Suprapubic skin (tissue), 4 donors: ENCODE results near the gene CEP41. TPM values are rescaled to one million over a fixed set of nuclear protein-coding genes. Genes with fewer than 3 reads are reported as not detected.

Experiments
- DNase-seq, 2 donors: peaks; one replicate each; pipeline ENCODE4 v3.0.0-alpha.2; 2019; ENCODE audit warnings: low spot score in 2 of 2
- H3K27ac ChIP-seq: fragments of 200-600 bp; sonication (generic); one replicate; pipeline ENCODE4 v1.5.1; 2019
- H3K27me3 ChIP-seq: fragments of 200-600 bp; sonication (generic); one replicate; pipeline ENCODE4 v1.5.1; 2019
- H3K36me3 ChIP-seq: fragments of 200-600 bp; sonication (generic); one replicate; pipeline ENCODE4 v1.5.1; 2019
- H3K4me1 ChIP-seq: fragments of 200-600 bp; sonication (generic); one replicate; pipeline ENCODE4 v1.5.1; 2019
- H3K4me3 ChIP-seq: fragments of 200-600 bp; sonication (generic); one replicate; pipeline ENCODE4 v1.5.1; 2019; ENCODE audit warnings: mild to moderate bottlenecking
- H3K9me3 ChIP-seq: fragments of 200-600 bp; sonication (generic); one replicate; pipeline ENCODE4 v1.5.1; 2019
- EP300 ChIP-seq: sonication (generic); formaldehyde crosslinking; IDR thresholded peaks from one replicate; pipeline ENCODE4 v1.6.1; 2017; ENCODE audit warnings: antibody characterized with exemption
- POLR2A ChIP-seq, 2 donors: fragments of 450-650 bp; IDR thresholded peaks; one replicate each; pipeline ENCODE4 v1.6.1; 2017; ENCODE audit warnings: antibody characterized with exemption in 2 of 2, mild to moderate bottlenecking in 2 of 2, moderate library complexity in 2 of 2
- POLR2AphosphoS5 ChIP-seq, 3 donors: sonication (generic); formaldehyde crosslinking; IDR thresholded peaks; one replicate each; pipeline ENCODE4 v1.6.1; 2017; ENCODE audit warnings: antibody characterized with exemption in 3 of 3
- WGBS: methylation state at CpG from one replicate; pipeline ENCODE4 v1.1.5; 2018; 5-methylcytosine and 5-hydroxymethylcytosine counted together
- total RNA-seq, 4 donors: library from RNA; depleted of rRNA; stranded (reverse); fragments of >200 nt; gene quantifications; one replicate each; pipeline ENCODE4 v1.1.0, GENCODE V29; 2016
- TF ChIP-seq, protein P1 (sequence below), 2 donors: fragments of 200-600 bp in 1 of 2; fragments of 450-650 bp in 1 of 2; sonication (generic) in 1 of 2; IDR thresholded peaks; one replicate each; pipeline ENCODE4 v1.5.1; 2016 to 2019; ENCODE audit warnings: antibody characterized with exemption in 2 of 2, mild to moderate bottlenecking in 1 of 2, moderate library complexity in 1 of 2

CEP41 gene
- total RNA-seq, 4 donors from 2014 or later = 1.1 to 4.6 (median 4.2) TPM

DNA sequence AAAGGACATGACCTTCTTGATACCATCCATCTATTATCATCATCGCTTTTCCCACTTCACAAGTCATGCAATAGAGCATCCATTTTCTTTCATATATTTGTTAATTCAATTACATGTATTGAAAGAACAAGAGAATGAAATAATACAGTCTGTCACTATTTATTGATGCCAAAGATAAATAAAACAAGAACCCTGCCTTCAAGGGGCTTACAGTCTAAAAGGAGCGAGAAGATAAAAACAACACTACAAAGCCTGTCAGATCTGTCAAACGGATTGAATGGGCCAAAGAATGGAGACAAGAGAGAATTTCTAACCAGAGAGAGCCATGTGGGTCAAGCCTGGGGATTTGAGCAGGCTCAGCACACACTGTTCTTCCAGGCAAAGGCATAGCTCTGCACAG lies 80.3 kb downstream of the CEP41 start:
- Histone ChIP-seq H3K27me3 (no peaks in the 10 kb centered on the region), H3K4me1 (peaks cover 36% of the 10 kb centered on the region), H3K36me3 (no peaks in the 10 kb centered on the region), H3K9me3 (peaks cover 3% of the 10 kb centered on the region), H3K4me3 (no peak overlapping the region), H3K27ac (no peak overlapping the region)
- TF ChIP-seq EP300 (no peak), POLR2AphosphoS5 (IDR thresholded peaks at IDR 0.05) (no peak), POLR2A (IDR thresholded peaks at IDR 0.05) (no peak)
- TF ChIP-seq, protein P1, sequence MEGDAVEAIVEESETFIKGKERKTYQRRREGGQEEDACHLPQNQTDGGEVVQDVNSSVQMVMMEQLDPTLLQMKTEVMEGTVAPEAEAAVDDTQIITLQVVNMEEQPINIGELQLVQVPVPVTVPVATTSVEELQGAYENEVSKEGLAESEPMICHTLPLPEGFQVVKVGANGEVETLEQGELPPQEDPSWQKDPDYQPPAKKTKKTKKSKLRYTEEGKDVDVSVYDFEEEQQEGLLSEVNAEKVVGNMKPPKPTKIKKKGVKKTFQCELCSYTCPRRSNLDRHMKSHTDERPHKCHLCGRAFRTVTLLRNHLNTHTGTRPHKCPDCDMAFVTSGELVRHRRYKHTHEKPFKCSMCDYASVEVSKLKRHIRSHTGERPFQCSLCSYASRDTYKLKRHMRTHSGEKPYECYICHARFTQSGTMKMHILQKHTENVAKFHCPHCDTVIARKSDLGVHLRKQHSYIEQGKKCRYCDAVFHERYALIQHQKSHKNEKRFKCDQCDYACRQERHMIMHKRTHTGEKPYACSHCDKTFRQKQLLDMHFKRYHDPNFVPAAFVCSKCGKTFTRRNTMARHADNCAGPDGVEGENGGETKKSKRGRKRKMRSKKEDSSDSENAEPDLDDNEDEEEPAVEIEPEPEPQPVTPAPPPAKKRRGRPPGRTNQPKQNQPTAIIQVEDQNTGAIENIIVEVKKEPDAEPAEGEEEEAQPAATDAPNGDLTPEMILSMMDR (IDR thresholded peaks at IDR 0.05) = no peak
- WGBS = 95% methylated on average over 3 of the region's 3 CpGs
- DNase-seq = no peak

DNA sequence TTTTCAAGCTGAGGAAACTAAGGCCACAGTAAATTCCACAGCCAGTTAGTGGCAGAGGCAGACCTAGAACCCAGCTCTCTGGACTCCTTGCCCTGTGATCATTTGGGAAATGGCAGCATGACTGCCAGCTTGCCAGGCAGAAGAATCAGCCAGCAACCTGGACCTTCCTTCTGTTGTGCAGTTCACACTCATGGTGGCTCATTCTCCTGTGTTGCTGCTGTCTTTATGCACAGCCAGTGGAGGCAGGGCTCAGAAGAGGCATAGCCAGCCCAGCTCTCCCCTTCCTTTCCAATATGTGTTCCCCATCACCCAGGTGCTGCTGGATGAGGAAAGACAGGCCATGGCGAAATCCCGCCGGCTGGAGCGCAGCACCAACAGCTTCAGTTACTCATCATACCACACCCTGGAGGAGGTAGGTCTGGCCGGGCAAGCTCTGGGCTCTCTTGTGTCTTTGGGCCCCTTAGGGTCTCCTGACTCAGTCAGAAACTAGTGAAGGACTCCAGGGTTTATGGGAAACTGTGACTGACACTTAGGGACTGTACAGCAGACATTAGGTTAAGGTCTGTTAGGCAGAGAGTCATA lies 81.4 kb downstream of the CEP41 start:
- no peaks in the 10 kb centered on the region for H3K27me3 ChIP-seq
- peaks cover 39% of the 10 kb centered on the region for H3K4me1 ChIP-seq
- no peak for TF ChIP-seq EP300
- no peak for TF ChIP-seq POLR2AphosphoS5 (IDR thresholded peaks at IDR 0.05)
- TF ChIP-seq, protein P1 (IDR thresholded peaks at IDR 0.05) = no peak
- no peak for TF ChIP-seq POLR2A (IDR thresholded peaks at IDR 0.05)
- H3K9me3 ChIP-seq = peaks cover 3% of the 10 kb centered on the region
- DNase-seq = no peak
- no peaks in the 10 kb centered on the region for H3K36me3 ChIP-seq
- WGBS = 94% methylated on average over 5 of the region's 5 CpGs
- no peak overlapping the region for H3K4me3 ChIP-seq
- no peak overlapping the region for H3K27ac ChIP-seq

DNA sequence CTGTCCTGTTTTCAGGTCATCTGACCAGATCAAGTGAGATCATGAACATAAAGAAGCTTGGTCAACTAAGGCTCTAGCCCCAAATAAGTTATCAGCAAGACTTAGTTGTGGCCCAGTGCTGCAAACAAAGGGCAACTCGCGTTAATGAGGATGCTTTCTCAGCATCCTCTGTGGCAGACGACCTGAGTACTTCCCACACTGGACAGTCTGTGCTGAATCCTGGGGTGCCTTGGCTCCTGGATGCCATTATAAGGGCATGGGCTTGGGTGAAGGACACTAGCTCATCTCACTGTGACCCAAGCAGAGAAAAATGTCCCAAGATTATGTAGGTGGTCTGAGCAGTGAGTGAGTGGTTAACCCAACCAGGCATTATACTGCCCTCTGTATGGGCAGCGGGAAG lies 82.3 kb downstream of the CEP41 start:
- no peak for DNase-seq
- Histone ChIP-seq H3K9me3 (peaks cover 3% of the 10 kb centered on the region), H3K27me3 (no peaks in the 10 kb centered on the region), H3K4me3 (no peak overlapping the region), H3K36me3 (no peaks in the 10 kb centered on the region), H3K27ac (no peak overlapping the region), H3K4me1 (peaks cover 32% of the 10 kb centered on the region)
- WGBS = 92% methylated on average over 4 of the region's 4 CpGs
- no peak for TF ChIP-seq EP300
- no peak for TF ChIP-seq POLR2A (IDR thresholded peaks at IDR 0.05)
- no peak for TF ChIP-seq POLR2AphosphoS5 (IDR thresholded peaks at IDR 0.05)
- TF ChIP-seq, protein P1 (IDR thresholded peaks at IDR 0.05) = no peak

DNA sequence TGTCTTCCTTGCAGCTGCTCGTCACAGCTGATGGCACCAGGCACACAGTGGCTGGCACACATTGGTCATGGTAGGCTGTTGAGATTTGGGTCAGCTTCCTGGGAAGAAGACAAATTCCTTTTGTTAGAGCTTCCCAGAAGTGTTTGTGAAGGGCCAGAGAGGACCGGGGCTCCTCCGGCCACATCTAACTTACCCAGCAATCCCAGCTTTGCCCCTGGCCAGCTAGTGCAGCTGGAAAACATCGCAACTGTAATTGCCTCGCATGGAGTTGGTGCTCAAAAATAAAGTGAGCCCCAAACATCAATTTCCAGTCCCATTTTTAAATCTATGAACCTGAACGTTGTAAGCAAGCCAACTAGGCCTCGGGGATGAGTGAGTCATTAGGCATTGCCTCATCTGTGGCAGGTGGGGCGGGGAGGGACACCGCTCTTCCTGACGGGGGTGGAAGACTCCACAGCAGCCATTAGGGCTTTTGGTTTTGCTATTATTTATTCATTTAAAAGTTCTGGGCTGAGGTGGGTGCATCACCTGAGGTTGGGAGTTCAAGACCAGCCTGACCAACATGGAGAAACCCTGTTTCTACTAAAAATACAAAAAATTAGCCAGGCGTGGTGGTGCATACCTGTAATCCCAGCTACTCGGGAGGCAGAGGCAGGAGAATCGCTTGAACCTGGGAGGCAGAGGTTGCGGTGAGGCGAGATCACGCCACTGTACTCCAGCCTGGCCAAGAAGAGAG lies 83.8 kb downstream of the CEP41 start:
- peak; percentile 81 to 84 for DNase-seq
- Histone ChIP-seq H3K27me3 (no peaks in the 10 kb centered on the region), H3K4me1 (peaks cover 38% of the 10 kb centered on the region), H3K9me3 (peaks cover 3% of the 10 kb centered on the region), H3K36me3 (no peaks in the 10 kb centered on the region), H3K4me3 (no peak overlapping the region), H3K27ac (peak overlapping the region; percentile 93)
- WGBS = 44% methylated on average over 16 of the region's 16 CpGs
- TF ChIP-seq EP300 = no peak
- TF ChIP-seq POLR2AphosphoS5 (IDR thresholded peaks at IDR 0.05) = peak in 2 of 3 donors; percentile 63 to 73
- TF ChIP-seq POLR2A (IDR thresholded peaks at IDR 0.05) = no peak

DNA sequence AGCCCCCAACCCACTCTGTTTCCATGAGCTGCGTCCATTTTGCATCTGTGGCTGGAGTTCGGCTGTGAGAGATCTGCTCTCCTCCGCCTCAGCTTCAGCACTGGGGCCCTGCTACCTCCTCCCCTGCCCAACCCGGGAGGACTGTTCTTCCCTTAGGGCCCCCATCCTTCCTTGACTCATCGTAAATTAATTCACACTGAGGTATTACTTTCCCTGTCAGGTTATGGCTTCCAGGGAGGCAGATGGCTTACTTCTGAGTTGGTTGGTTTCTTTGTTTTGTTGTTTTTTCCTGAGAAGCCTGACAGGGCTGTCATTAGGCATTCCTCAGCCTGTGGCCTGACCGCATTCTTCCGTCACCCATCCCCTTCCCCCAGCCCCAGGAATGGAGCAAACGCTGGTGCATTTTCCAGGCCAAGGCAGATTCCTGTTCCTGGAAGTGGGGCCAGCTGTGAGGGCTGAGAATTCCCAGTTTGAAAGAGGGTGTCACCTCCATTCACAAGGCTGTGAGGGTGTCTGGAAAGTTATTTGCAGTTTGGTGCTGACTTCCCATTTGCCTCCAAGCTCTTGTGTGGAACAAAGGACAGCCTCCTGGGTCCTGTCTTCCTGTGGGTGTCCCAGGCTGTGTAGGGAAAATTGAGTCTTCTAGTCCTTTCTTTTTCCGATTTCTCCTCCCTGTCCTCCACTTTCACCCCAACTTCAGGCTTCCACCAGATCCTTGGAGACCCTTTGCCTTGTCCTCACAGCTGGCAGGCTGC lies 84.5 kb downstream of the CEP41 start:
- TF ChIP-seq EP300 = no peak
- TF ChIP-seq, protein P1 (IDR thresholded peaks at IDR 0.05) = no peak
- TF ChIP-seq POLR2A (IDR thresholded peaks at IDR 0.05) = no peak
- peak in 2 of 3 donors; percentile 47 to 62 for TF ChIP-seq POLR2AphosphoS5 (IDR thresholded peaks at IDR 0.05)
- WGBS = 20% methylated on average over 9 of the region's 9 CpGs
- Histone ChIP-seq H3K4me3 (no peak overlapping the region), H3K36me3 (no peaks in the 10 kb centered on the region), H3K27ac (peak overlapping the region; percentile 93), H3K27me3 (no peaks in the 10 kb centered on the region), H3K9me3 (peaks cover 3% of the 10 kb centered on the region), H3K4me1 (peaks cover 45% of the 10 kb centered on the region)
- DNase-seq = peak in 1 of 2 donors; percentile 60
